Erythroblast (primary cell): ENCODE measurements around the gene SLC38A8.

Source experiments
- GATA1 ChIP-seq: IDR thresholded peaks from 2 replicates; pipeline ENCODE4 v1.6.1; 2011; ENCODE audit warnings: low read depth, mild to moderate bottlenecking, control low read depth, low read length, moderate library complexity
- POLR2A ChIP-seq: IDR thresholded peaks from 2 replicates; pipeline ENCODE4 v1.6.1; 2011; ENCODE audit warnings: mild to moderate bottlenecking, low read length

- TF ChIP-seq POLR2A (no peak), GATA1 (no peak)
Observed at GRCh38 chr16:84063980-84064379, 21.4 kb upstream of the SLC38A8 start.
